IMR-90 (cell line): ENCODE data around the gene ZFP2. TPM values are rescaled to one million over a fixed set of nuclear protein-coding genes. Genes with fewer than 3 reads are reported as not detected.

Source experiments
- ATAC-seq: fragments of 200-7000 bp; cut with Tn5 transposase; 2 replicates; pipeline ENCODE4 v1.9.1; 2020; ENCODE audit warnings: low read depth, mild to moderate bottlenecking, moderate library complexity
- BruUV-seq: library from RNA; stranded (reverse); fragments of 400-500 nt; replicated peaks from 2 replicates; lab custom pipeline; 2021; lab: Mats Ljungman, UMichigan
- CTCF ChIA-PET: fragments of 300-600 bp; formaldehyde crosslinking; extraction: SDS; loops from one replicate; lab custom pipeline; 2021; ENCODE audit warnings: antibody characterized with exemption; lab: Yijun Ruan, JAX
- POLR2A ChIA-PET: fragments of 300-600 bp; sonication (Branson Sonifier 250); formaldehyde crosslinking; loops from one replicate; lab custom pipeline; 2022; ENCODE audit warnings: antibody characterized with exemption; ENCODE audit not compliant: unreplicated experiment; lab: Charles Lee
- DNase-seq: peaks from one replicate; pipeline ENCODE4 v3.0.0; 2013
- H2AFZ ChIP-seq: replicated peaks from 2 replicates; pipeline ENCODE3; 2013; ENCODE audit warnings: low read length, mild to moderate bottlenecking; ENCODE audit not compliant: poor library complexity
- H2AK5ac ChIP-seq: 2 replicates; pipeline ENCODE4 v1.6.1; 2013; ENCODE audit warnings: low read depth, low read length, inconsistent platforms
- H2AK9ac ChIP-seq: replicated peaks from 2 replicates; pipeline ENCODE3; 2013; ENCODE audit warnings: mild to moderate bottlenecking, low read depth, low read length, moderate library complexity; ENCODE audit not compliant: poor library complexity
- H2BK120ac ChIP-seq: 2 replicates; pipeline ENCODE4 v1.6.1; 2013; ENCODE audit warnings: low read depth, low read length, inconsistent platforms
- H2BK15ac ChIP-seq: 3 replicates; pipeline ENCODE4 v1.6.1; 2013; ENCODE audit warnings: low read depth, low read length, inconsistent platforms
- H2BK20ac ChIP-seq: 2 replicates; pipeline ENCODE4 v1.6.1; 2013; ENCODE audit warnings: low read depth, mild to moderate bottlenecking, inconsistent platforms, low read length, moderate library complexity
- H2BK5ac ChIP-seq: 2 replicates; pipeline ENCODE4 v1.6.1; 2013; ENCODE audit warnings: mild to moderate bottlenecking, low read depth, low read length, inconsistent platforms; ENCODE audit not compliant: poor library complexity, severe bottlenecking
- H3K14ac ChIP-seq: replicated peaks from 2 replicates; pipeline ENCODE4 v1.6.1; 2013; ENCODE audit warnings: low read depth, low read length, inconsistent platforms
- H3K18ac ChIP-seq: 2 replicates; pipeline ENCODE4 v1.6.1; 2013; ENCODE audit warnings: low read depth, low read length, control low read depth
- H3K23ac ChIP-seq: 2 replicates; pipeline ENCODE4 v1.6.1; 2013; ENCODE audit warnings: low read depth, low read length, inconsistent platforms
- H3K27ac ChIP-seq: 2 replicates; pipeline ENCODE4 v1.5.1; 2013; ENCODE audit warnings: mild to moderate bottlenecking, control low read depth, low read length; ENCODE audit not compliant: insufficient read depth
- H3K27me3 ChIP-seq: 2 replicates; pipeline ENCODE4 v1.6.1; 2013; ENCODE audit warnings: low read length; ENCODE audit not compliant: control insufficient read depth, insufficient read depth
- H3K36me3 ChIP-seq: 2 replicates; pipeline ENCODE4 v1.6.1; 2013; ENCODE audit warnings: low read length, mixed read lengths; ENCODE audit not compliant: control insufficient read depth, insufficient read depth
- H3K4ac ChIP-seq: 2 replicates; pipeline ENCODE4 v1.6.1; 2013; ENCODE audit warnings: low read depth, low read length, inconsistent platforms
- H3K4me1 ChIP-seq: 2 replicates; pipeline ENCODE4 v1.6.1; 2013; ENCODE audit warnings: low read length, mixed read lengths; ENCODE audit not compliant: control insufficient read depth, insufficient read depth
- H3K4me2 ChIP-seq: 2 replicates; pipeline ENCODE4 v1.6.1; 2013; ENCODE audit warnings: low read depth, mild to moderate bottlenecking, control low read depth, low read length, moderate library complexity
- H3K4me3 ChIP-seq: 2 replicates; pipeline ENCODE4 v1.5.1; 2013; ENCODE audit warnings: low read depth, mild to moderate bottlenecking, control low read depth, low read length, moderate library complexity; ENCODE audit not compliant: insufficient read depth
- H3K56ac ChIP-seq: 2 replicates; pipeline ENCODE4 v1.6.1; 2013; ENCODE audit warnings: low read length, inconsistent platforms; ENCODE audit not compliant: insufficient read depth; ENCODE audit errors: extremely low read depth
- H3K79me1 ChIP-seq, 2 experiments: 2 replicates each; pipeline ENCODE4 v1.6.1; 2013; ENCODE audit warnings: low read length in 2 of 2, inconsistent platforms in 1 of 2, low read depth in 1 of 2
- H3K9ac ChIP-seq: 2 replicates; pipeline ENCODE4 v1.6.1; 2013; ENCODE audit warnings: low read depth, low read length, control low read depth
- H3K9me1 ChIP-seq: 2 replicates; pipeline ENCODE4 v1.6.1; 2013; ENCODE audit warnings: low read length, inconsistent platforms; ENCODE audit not compliant: insufficient read depth
- H3K9me3 ChIP-seq: 2 replicates; pipeline ENCODE4 v1.6.1; 2013; ENCODE audit warnings: low read length; ENCODE audit not compliant: control insufficient read depth, insufficient read depth
- H4K20me1 ChIP-seq: 2 replicates; pipeline ENCODE4 v1.6.1; 2013; ENCODE audit warnings: low read length, inconsistent platforms; ENCODE audit not compliant: insufficient read depth
- H4K5ac ChIP-seq: 2 replicates; pipeline ENCODE4 v1.6.1; 2013; ENCODE audit warnings: mild to moderate bottlenecking, low read depth, low read length, control low read depth
- H4K8ac ChIP-seq, 2 experiments: 2 replicates each; pipeline ENCODE4 v1.6.1; 2013; ENCODE audit warnings: low read depth in 2 of 2, low read length in 2 of 2, control low read depth in 1 of 2, inconsistent platforms in 1 of 2
- H4K91ac ChIP-seq: 2 replicates; pipeline ENCODE4 v1.6.1; 2013; ENCODE audit warnings: low read depth, low read length, inconsistent platforms; ENCODE audit not compliant: insufficient read depth
- BHLHE40 ChIP-seq: fragments of 150-350 bp; IDR thresholded peaks from 2 replicates; pipeline ENCODE4 v1.6.1; 2016; ENCODE audit warnings: mild to moderate bottlenecking, low read depth, low read length
- CEBPB ChIP-seq: IDR thresholded peaks from 2 replicates; pipeline ENCODE4 v1.6.1; 2012; ENCODE audit warnings: low read depth, low read length, improper control_type of control experiment
- CHD1 ChIP-seq: IDR thresholded peaks from 2 replicates; pipeline ENCODE4 v1.6.1; 2012; ENCODE audit warnings: low read depth, low read length, improper control_type of control experiment
- FOS ChIP-seq: fragments of 150-350 bp; IDR thresholded peaks from 2 replicates; pipeline ENCODE4 v1.6.1; 2016; ENCODE audit warnings: low read depth, low read length
- MAFK ChIP-seq: IDR thresholded peaks from 2 replicates; pipeline ENCODE4 v1.6.1; 2012; ENCODE audit warnings: low read depth, low read length, improper control_type of control experiment
- MAZ ChIP-seq: IDR thresholded peaks from 2 replicates; pipeline ENCODE4 v1.6.1; 2012; ENCODE audit warnings: low read depth, mild to moderate bottlenecking, low read length, improper control_type of control experiment, moderate library complexity, borderline replicate concordance
- MXI1 ChIP-seq: IDR thresholded peaks from 2 replicates; pipeline ENCODE4 v1.6.1; 2012; ENCODE audit warnings: low read depth, mild to moderate bottlenecking, low read length, moderate library complexity, borderline replicate concordance
- NFE2L2 ChIP-seq: fragments of 150-350 bp; IDR thresholded peaks from 2 replicates; pipeline ENCODE4 v1.6.1; 2016; ENCODE audit warnings: low read depth, mild to moderate bottlenecking, low read length
- POLR2A ChIP-seq: IDR thresholded peaks from 2 replicates; pipeline ENCODE4 v1.6.1; 2012; ENCODE audit warnings: mild to moderate bottlenecking, low read depth, low read length
- RAD21 ChIP-seq: IDR thresholded peaks from 2 replicates; pipeline ENCODE4 v1.6.1; 2012; ENCODE audit warnings: low read length, improper control_type of control experiment
- RCOR1 ChIP-seq: IDR thresholded peaks from 2 replicates; pipeline ENCODE4 v1.6.1; 2012; ENCODE audit warnings: mild to moderate bottlenecking, low read length, improper control_type of control experiment; ENCODE audit not compliant: insufficient replicate concordance
- RFX5 ChIP-seq: IDR thresholded peaks from 2 replicates; pipeline ENCODE4 v1.8.0; 2012; ENCODE audit warnings: low read depth, mild to moderate bottlenecking, low read length, moderate library complexity
- WGBS, 2 experiments: methylation state at CpG; one replicate each; pipeline versions ENCODE4 v1.1.5 to v1.1.7; 2013; ENCODE audit warnings: missing lambda C conversion rate in 2 of 2; ENCODE audit not compliant: insufficient read length in 1 of 2; ENCODE audit errors: extremely low coverage in 2 of 2; 5-methylcytosine and 5-hydroxymethylcytosine counted together
- dilution Hi-C: fragments of 300-500 bp; cut with HindIII; formaldehyde crosslinking; loops from one replicate; pipeline ENCODE4 v1.14.3; 2018; ENCODE audit warnings: low sequenced_read_pairs; ENCODE audit not compliant: unreplicated experiment
- in situ Hi-C: fragments of 300-500 bp; cut with MboI; formaldehyde crosslinking; loops from 3 replicates; pipeline ENCODE4 v1.14.3; 2019; ENCODE audit warnings: low sequenced_read_pairs, inconsistent platforms, mixed read lengths
- intact Hi-C: fragments of 100-400 bp; cut with micrococcal nuclease; formaldehyde crosslinking; loops from 2 replicates; pipeline ENCODE4 v1.10.0; 2022
- polyA plus RNA-seq, 3 experiments: library from polyadenylated mRNA; depleted of rRNA; stranded (reverse); fragments of >200 nt; gene quantifications; 2 replicates each; pipeline ENCODE4 v1.2.3, GENCODE V29; 2012; ENCODE audit warnings: low replicate concordance in 1 of 3
- total RNA-seq: library from RNA; depleted of rRNA; stranded (reverse); fragments of >200 nt; gene quantifications from 2 replicates; pipeline ENCODE4 v1.2.3, GENCODE V29; 2012
- TF ChIP-seq, protein P1 (sequence below): fragments of 150-350 bp; IDR thresholded peaks from 2 replicates; pipeline ENCODE4 v1.6.1; 2016; ENCODE audit warnings: low read depth, mild to moderate bottlenecking, low read length, moderate library complexity, borderline replicate concordance
- TF ChIP-seq, protein P2 (sequence below): conservative IDR thresholded peaks from 2 replicates; pipeline ENCODE4 v1.5.1; 2012; ENCODE audit warnings: mild to moderate bottlenecking, low read depth, low read length, improper control_type of control experiment
- TF ChIP-seq, protein P3 (sequence below): fragments of 150-350 bp; IDR thresholded peaks from 2 replicates; pipeline ENCODE4 v1.6.1; 2017; ENCODE audit warnings: mild to moderate bottlenecking, antibody characterized with exemption, low read length, low read depth

The ZFP2 gene
- total and polyA plus RNA-seq, 2 of the 4 experiments (the other 2 are of a cell fraction) = 0.18 to 0.19 TPM

DNA sequence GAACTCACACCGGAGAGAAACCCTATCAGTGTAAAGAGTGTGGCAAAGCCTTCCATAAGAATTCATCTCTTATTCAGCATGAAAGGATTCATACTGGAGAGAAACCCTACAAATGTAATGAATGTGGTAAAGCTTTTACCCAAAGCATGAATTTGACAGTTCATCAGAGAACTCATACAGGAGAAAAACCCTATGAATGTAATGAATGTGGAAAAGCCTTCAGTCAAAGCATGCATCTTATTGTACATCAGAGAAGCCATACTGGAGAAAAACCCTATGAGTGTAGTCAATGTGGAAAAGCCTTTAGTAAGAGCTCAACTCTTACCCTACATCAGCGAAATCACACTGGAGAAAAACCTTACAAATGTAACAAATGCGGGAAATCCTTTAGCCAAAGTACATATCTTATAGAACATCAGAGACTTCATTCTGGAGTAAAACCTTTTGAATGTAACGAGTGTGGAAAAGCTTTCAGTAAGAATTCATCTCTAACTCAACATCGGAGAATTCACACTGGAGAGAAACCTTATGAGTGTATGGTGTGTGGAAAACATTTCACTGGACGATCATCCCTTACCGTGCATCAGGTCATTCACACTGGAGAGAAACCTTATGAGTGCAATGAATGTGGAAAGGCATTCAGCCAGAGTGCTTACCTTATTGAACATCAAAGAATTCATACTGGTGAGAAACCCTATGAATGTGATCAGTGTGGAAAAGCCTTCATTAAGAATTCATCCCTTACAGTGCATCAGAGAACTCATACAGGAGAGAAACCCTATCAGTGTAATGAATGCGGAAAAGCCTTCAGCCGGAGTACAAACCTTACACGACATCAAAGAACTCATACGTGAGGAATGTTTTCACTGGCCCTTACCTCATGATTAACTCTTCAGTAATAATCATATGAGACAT lies 36.4 kb downstream of the ZFP2 start:
- Histone ChIP-seq H2AK9ac (no peak overlapping the region), H3K4me2 (no peak overlapping the region), H4K5ac (no peak overlapping the region), H3K27ac (no peak overlapping the region), H4K8ac (no peak overlapping the region), H2BK120ac (no peak overlapping the region), H3K9ac (no peak overlapping the region), H3K36me3 (no peaks in the 10 kb centered on the region), H3K79me1 (no peaks in the 10 kb centered on the region), H3K23ac (no peak overlapping the region), H3K4ac (no peak overlapping the region), H2AK5ac (no peak overlapping the region), H3K56ac (no peak overlapping the region), H4K91ac (no peak overlapping the region), H4K20me1 (no peaks in the 10 kb centered on the region), H3K27me3 (no peaks in the 10 kb centered on the region), H3K14ac (no peak overlapping the region), H2AFZ (no peak overlapping the region), H3K4me3 (no peak overlapping the region), H3K18ac (no peak overlapping the region), H3K9me3 (peaks cover 64% of the 10 kb centered on the region), H2BK5ac (no peak overlapping the region), H3K4me1 (no peaks in the 10 kb centered on the region), H3K9me1 (no peaks in the 10 kb centered on the region), H2BK20ac (no peak overlapping the region), H2BK15ac (no peak overlapping the region)
- ATAC-seq = no peak
- in situ Hi-C loops (no loop called here), intact Hi-C loops (no loop called here), dilution Hi-C loops (no loop called here)
- ChIA-PET CTCF (no interaction called here), POLR2A (no interaction called here)
- DNase-seq = no peak
- no CpG with 5 or more reads among the region's 11 CpGs for WGBS, 2 experiments
- no TSS peak for BruUV-seq
- TF ChIP-seq POLR2A = no peak
- TF ChIP-seq MXI1 = no peak
- no peak for TF ChIP-seq FOS
- TF ChIP-seq MAFK = no peak
- TF ChIP-seq RCOR1 = no peak
- TF ChIP-seq, protein P1, sequence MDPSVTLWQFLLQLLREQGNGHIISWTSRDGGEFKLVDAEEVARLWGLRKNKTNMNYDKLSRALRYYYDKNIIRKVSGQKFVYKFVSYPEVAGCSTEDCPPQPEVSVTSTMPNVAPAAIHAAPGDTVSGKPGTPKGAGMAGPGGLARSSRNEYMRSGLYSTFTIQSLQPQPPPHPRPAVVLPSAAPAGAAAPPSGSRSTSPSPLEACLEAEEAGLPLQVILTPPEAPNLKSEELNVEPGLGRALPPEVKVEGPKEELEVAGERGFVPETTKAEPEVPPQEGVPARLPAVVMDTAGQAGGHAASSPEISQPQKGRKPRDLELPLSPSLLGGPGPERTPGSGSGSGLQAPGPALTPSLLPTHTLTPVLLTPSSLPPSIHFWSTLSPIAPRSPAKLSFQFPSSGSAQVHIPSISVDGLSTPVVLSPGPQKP = no peak
- TF ChIP-seq MAZ = no peak
- TF ChIP-seq CEBPB = no peak
- TF ChIP-seq RAD21 = no peak
- no peak for TF ChIP-seq BHLHE40
- TF ChIP-seq, protein P2, sequence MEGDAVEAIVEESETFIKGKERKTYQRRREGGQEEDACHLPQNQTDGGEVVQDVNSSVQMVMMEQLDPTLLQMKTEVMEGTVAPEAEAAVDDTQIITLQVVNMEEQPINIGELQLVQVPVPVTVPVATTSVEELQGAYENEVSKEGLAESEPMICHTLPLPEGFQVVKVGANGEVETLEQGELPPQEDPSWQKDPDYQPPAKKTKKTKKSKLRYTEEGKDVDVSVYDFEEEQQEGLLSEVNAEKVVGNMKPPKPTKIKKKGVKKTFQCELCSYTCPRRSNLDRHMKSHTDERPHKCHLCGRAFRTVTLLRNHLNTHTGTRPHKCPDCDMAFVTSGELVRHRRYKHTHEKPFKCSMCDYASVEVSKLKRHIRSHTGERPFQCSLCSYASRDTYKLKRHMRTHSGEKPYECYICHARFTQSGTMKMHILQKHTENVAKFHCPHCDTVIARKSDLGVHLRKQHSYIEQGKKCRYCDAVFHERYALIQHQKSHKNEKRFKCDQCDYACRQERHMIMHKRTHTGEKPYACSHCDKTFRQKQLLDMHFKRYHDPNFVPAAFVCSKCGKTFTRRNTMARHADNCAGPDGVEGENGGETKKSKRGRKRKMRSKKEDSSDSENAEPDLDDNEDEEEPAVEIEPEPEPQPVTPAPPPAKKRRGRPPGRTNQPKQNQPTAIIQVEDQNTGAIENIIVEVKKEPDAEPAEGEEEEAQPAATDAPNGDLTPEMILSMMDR = no peak
- TF ChIP-seq NFE2L2 = no peak
- TF ChIP-seq, protein P3, sequence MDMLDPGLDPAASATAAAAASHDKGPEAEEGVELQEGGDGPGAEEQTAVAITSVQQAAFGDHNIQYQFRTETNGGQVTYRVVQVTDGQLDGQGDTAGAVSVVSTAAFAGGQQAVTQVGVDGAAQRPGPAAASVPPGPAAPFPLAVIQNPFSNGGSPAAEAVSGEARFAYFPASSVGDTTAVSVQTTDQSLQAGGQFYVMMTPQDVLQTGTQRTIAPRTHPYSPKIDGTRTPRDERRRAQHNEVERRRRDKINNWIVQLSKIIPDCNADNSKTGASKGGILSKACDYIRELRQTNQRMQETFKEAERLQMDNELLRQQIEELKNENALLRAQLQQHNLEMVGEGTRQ = no peak
- no peak for TF ChIP-seq CHD1
- no peak for TF ChIP-seq RFX5
